NCI-H146 treated with DMSO at 0.1 percent for 48 hours (cell line): ENCODE data around the gene KRT24.
"Not testable (repeated sequence)": the region's sequence is repeated elsewhere in the genome, so short reads cannot be mapped to it uniquely, and the experiment has no call there.

Experiments used
- DNase-seq: peaks from one replicate; lab custom pipeline; 2025; ENCODE audit not compliant: unreplicated experiment; lab: John Stamatoyannopoulos, UW

Gene KRT24

DNA sequence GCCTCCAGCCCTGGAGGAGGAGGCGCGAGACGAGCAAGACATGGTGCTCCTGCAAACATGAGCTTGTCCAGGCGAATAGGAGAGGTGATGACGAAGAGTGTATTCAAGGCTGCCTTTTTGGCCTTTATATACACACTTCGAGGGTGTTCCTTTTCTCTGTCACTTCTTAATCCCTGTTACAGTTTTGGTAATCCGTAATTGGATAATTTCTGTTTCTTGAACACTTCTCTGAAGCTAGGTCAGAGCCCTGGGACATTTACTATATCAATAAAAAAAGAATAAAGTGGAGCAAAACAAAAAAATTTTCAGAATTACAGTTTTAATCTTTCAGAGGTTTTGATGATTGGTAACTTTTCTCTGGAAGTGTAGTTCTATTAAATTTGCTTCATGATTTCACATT, at the start of gene KRT24:
TSS of gene KRT24 (minus strand) at position 101 of the 400 bp plus-strand sequence. CDS start at position 42, 59 bp downstream.
- no peak for DNase-seq

DNA sequence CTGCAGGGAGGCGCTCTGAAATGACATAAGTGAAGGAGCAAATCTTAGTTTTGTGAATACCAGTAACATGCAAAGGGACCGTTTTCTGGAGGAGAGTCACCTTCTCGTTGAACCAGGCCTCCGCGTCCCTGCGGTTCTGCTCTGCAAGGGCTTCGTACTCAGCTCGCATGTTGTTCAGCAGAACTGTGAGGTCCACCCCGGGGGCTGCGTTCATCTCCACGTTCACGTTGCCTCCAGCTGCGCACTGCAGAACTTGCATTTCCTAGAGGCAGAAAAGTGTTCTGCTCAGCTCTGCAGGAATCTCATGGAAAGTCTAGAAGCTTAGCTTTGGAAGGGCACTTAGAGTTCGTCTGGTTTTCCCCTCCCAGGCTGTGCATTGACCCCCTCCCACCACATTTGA, 47.5 kb upstream of the KRT24 start:
- DNase-seq, result no peak

DNA sequence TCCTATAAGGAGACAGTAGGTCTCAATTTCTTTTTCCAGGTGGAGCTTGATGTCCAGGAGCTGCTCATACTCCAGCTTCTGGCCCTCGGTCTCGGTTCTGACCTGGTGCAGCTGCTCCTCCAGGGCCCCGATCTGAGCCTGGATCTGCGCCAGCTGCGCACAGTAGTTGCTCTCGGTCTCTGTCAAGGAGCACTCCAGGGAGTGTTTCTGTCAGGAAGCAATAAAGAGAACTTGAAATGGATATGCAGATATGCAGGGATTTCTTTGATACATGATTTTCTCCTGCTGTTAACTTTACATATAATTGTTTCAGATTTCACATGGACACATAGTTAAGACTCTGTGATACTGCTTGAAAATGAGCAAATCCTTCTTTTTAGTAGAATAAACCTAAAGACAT, 46.8 kb upstream of the KRT24 start:
- DNase-seq, result no peak

DNA sequence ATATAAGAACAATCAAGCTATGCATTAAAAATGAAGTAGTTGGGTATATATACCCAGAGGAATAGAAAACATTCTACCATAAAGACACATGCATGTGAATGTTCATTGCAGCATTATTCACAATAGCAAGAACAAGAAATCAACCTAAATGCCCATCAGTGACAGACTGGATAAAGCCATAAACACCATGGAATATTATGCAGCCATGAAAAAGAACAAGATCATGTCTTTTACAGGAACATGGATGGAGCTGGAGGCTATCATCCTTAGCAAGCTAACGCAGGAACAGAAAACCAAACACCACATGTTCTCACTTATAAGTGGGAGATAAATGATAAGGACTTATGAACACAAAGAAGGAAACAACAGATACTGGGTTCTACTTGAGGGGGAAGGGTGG, 45.1 kb upstream of the KRT24 start:
- DNase-seq, result not testable (repeated sequence)

DNA sequence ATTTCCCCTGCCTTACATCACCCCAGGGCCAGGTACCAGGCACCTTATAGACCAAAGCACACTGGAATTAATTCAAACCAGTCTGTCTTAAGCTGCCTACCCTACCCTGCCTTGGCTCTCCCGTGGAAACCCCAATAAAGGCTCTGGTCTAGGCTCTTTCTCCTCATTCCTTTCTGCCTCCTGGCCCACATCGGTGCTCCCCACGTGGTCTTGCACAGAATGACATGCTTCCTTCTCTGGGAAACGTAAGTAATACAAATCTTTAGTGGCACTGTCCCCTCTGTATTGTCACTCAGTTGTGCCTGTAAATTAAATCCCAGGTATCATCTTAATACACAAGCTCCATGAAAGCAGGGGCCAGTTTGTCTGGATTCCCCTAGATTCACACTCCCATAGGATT, 35.0 kb upstream of the KRT24 start:
- no peak for DNase-seq

DNA sequence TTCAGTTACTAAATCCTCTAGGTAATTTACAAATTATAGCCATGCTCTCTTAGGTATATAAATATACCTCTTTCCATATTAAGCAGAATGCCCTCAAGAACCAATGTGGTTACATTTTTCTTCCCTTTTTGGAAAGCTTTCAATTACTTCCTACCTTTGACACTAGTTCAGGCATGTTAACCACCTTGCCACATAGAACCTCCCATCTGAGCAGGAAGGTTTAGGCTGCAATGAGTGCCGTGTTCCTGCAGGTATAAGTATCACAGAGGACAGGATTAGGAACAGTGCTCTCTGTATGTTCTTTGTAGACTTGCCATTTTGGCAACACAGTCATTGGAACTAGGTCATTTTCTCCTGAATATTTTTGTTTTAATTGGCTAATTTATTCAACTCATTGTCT, 31.5 kb upstream of the KRT24 start:
- no peak for DNase-seq

DNA sequence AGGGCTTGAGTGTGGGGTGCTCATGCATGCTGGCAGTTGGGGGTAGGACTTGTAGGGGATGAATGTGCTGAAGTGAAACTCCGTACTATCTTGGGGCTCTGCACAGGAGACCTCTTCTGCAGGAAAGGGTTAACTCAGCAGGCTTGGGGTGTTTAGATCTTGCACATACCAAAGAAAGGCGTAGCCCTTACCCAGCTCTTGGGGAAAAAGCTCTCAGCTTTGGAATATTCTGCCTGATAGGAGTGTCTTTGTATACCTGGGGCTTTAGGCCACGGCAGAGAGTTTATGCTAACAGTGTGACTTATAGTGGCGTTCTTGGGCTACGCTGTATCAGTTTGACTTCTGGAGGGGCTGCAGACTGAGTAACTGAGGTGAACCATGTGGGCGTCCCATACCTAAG, 30.5 kb upstream of the KRT24 start:
- DNase-seq, result no peak

DNA sequence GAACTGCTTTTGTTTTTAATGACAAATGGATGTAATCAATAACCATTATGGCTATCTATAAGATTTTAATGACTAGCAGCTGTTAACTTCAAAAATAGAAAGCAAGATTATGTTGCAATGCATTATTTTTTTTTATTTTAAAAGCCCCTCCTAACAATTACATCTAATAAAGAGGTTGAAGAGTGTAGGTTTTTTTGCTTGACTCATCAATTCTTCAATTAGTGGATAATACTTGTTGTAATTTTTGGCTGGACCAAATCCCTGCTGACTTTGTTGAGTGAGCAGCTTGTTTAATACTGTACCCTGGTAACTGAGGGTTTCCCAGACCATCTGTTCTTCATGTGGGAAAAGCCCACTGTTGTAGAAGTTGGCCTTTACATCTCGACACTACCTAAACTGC, 27.4 kb upstream of the KRT24 start:
- no peak for DNase-seq

DNA sequence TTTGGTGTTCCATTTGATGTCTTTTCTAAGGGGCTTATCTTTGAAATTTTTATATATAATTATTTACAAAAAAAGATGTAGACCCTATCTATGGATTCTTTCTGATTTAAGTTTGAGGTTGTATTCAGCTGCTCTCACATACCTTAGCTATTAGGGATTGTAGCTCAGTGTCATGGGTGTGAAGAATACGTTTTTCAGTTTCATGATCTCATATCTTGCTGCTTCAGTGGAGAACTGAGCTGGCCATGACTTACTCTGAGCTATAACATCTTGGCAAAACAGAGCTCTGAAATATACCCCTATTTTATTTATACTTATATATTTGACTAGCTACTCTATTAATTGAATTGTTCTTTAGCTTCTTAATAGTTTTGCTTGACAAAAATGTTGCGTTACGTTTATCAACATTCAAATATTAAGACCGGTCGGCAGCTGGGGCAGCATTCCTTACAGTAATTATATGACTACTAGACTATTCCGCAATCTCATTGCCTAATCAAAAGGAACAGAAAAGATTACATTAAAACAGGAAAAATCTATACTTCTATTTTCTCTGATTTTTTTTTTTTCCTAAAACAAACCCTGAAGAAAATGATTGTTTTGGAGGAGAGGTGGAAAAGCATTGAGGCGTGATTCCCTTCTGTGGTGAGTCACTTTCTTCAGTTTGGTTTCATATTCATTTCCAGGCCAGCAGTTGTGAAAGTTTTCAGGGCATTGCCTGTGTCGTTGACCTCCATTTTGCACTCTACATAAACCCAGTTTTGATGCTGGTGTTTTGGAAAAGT, 24.1 kb upstream of the KRT24 start:
- no peak for DNase-seq

DNA sequence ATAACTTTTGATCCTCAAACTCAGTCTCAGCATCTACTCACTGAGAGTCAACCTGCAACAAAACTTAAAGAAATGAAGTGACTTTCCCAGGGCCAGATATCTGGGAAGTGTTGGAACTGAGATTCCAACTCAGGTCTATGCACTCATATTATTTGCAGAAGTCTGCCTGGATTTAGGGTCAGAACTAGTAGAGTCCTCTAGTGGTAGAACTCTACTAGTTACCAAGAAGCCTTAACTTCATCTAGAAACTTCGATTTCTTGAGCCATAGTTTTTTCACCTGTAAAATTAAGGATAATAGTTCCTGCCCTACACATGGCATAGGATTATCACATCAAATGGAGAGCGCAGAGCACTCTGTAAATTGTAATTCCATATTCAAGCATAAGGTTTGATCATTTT, 23.4 kb upstream of the KRT24 start:
- no peak for DNase-seq

DNA sequence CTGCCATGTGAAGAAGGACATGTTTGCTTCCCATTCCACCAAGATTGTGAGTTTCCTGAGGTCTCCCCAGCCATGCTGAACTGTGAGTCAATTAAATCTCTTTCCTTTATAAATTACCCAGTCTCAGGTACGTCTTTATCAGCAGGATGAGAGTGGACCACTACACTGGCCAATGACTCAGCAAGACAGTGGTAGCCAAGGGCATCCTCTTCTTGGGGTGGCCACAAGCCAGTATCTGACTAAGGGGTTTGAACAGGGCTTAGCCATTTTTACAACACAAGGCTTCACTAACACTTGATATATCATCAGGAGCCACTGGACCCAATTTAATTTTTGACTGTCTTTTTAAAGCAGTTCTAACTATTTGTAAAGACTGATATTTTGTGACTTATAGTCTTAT, 21.1 kb upstream of the KRT24 start:
- no peak for DNase-seq

DNA sequence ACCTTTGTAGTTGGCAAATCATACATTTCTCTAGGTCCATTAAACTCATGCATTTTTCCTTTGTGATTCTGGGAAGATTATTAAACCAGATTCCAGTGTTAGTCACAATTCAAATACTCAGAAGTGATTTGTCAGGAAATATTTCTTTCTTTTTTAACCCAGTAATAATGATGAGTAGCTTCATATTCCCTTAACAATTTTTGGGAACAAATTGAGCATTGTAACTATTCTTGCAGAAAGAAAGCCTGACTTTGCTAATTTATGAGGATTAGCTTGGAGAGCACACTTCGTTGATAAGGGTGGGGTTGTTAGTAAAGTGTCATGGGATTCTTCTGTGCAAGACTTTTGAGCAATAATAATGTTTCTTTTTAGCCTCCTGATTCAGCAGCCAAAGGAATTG, 18.7 kb upstream of the KRT24 start:
- no peak for DNase-seq

DNA sequence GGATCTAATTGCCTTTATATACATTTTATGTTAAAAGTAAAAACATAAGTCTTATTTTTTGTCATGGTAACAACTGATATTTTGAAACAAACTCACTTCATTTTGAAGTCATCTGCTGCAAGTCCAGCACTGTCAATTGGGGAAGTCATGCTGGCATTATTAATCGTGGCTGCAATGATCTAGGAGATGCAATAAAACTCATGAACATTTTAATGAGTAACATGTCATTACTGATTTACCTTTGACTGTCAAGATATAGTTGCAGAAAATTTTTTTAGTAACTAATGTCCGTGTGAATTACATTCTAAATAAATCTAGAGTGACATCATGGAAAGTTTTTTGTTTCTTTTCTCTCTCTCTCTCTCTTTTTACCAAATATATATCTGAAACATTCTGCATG, 17.3 kb upstream of the KRT24 start:
- no peak for DNase-seq

DNA sequence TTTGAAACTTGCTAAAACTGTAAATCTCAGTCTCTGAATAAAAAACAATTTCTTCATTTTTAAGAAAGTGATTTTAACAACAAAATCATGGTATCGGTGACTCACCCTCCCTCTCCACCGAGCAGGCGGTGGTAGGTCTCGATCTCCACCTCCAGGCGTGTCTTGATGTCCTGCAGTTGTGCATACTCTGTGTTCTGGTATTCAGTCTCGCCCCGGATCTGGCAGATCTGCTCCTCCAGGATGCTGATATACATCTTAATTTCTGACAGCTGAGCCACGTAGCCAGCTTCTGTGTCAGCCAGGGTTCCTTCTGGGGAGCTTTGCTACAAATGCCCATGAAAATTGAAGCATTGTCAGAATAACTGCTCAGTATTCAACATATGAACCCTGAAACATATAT, 15.4 kb upstream of the KRT24 start:
- no peak for DNase-seq

DNA sequence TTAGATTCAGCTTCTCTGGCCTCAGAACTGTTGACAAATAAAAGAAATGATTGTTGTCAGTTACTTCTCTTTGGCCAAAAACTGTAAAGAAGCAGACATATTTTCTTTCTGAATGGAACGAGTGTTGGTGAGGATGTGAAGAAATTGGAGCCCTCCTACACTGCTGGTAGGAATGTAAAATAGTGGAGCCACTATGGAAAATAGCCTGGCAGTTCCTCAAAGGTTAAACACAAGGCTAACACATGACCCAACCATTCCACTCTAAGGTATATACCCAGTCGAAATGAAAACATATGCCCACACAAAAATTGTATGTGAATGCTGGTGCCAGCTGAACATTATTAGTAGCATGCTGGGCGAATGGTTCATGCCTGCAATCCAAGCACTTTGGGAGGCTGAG, 14.2 kb upstream of the KRT24 start:
- no peak for DNase-seq

DNA sequence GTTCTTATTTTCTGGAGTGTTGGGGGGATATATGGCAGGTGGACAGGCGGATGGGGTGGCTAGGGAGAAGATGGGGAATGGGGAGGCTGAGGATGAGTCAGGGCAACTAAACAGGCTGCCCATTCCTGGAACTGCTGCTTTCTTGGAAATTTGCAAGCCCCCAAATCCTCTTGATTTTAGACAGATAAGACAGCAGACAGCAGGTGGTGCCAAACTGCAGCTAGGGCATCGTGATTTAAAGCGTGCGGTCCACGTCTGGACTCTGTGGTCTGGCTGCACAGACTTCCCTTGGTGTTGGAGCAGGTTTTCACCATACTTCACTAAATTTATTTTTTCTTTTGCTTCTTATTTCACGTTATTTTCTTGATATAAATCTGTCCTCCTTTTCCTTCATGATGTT, 10.9 kb upstream of the KRT24 start:
- no peak for DNase-seq

DNA sequence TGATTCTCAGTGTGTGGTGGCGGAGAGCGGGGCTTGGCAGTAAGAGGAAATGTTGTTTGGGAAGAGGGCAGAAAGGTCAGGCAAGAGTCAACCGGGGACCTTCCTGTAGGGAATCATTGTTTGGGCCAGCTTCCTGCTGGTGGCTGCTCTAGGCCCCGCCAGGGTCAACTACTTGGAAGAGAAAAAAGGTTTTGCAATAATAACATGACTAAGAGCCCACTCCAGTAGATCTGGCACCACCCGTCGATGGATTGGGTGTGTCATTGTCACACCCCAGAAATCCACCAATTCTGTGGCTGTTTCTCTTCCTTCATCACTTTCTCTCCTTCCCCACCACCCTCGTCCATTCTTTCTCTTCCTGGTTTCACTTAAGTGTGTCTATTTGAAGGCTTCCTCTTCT, 4.2 kb upstream of the KRT24 start:
- DNase-seq, result no peak

DNA sequence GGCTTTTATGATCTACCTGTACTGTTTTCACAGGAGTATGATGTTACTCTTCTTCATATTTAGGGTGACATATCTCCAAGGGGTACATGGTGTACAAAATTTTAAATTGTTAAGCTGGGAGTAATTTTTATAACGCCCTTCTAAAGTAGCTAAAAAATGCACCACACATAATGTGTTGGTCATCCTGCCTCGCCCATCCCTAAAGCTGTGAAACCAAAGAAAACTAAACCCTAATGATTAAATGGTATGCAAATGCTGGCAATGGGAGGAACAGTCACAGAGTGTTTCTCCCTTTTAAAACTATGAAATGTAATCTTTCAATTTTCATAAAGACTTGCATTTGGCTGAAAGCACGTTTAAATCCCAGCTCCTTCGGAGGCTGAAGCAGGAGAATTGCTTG, 2.0 kb upstream of the KRT24 start:
- DNase-seq, result no peak

DNA sequence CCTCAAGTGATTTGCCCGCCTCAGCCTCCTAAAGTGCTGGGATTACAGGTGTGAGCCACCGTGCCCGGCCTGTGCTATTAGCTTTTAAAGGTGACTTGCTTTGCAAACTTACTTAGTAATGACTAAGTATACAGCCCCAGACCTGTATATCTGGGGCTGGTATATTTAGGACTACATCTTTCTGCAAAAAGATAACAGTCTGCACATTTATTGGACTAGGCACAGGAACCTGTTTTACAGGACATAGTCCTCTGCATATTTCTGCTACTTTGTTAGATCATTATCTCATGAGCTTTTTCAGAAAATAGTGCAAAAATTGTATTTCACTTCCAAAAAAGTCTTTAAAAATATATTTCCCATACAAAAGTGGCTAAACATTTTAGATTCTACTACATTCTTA, 1.3 kb downstream of the KRT24 start:
- no peak for DNase-seq

DNA sequence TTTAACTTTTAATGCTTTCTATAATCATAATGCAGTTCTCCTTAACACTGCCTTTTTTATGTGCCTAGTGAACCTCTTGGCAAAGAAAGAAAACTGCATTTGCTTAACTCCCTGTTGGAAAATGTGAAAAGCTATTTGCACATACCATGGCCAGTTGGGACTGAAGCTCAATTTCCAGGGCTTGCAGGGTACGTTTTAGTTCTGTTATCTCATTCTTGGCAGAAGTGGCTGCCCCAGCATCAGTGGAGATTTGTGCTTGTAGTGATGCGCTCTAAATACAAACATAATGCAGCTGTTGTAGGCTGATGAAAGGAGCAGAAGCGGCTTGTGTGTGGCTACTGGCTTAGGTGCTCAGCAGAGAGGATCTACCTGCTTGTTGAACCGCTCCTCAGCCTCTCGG, 3.7 kb downstream of the KRT24 start:
- no peak for DNase-seq

DNA sequence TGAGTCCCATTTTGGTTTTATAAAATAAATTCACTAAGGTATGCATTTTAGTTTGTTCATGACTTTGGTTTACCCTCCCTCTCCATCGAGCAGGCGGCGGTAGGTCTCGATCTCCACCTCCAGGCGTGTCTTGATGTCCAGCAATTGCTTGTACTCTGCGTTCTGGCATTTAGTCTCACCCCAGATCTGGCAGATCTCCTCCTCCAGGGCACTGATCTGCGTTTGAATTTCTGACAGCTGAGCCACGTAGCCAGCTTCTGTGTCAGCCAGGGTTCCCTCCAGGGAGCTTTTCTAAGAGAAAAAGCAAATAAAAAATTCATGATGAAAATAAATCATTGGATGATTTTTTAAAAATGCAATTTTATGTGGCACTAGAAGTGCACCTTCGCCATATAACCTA, 4.2 kb downstream of the KRT24 start:
- DNase-seq, result no peak

DNA sequence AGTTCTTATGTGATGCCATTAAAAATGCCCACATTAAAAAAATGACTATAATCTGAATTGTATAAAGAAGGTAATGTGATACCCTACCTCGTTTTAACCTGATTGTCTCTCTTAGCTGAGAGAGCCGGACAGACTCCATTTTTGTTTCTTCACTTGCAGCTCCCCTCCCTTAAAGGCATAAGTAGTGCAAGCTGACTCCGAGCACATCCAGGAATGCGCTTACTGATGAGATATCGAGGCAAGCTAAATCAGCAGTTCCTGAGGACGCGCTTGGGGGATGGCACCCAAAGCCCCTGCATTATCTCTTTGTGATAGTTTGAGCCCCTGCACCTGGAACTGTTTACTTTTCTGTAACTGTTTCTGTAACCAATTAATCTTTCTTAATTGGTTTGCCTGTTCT, 6.3 kb downstream of the KRT24 start:
- peak; percentile 37 for DNase-seq

DNA sequence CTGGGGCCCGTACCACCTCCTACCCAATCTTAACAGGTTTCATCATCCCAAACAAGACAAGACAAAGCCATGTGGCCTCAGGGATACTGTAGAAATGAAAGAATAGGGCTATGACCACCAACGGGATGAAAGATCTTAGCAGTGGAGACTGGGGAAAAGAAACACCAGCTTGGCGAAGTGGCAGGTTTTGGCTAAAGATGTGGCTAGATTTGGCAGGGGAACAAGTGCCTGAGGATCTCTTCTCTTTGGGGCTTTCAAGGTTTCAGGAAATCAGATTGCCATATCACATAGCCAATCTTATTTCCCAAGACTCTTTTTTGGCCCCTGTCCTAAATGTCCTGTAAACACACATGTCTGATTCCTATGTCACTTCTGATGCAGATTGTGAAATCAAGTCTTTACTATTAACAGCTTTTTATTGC, 6.9 kb downstream of the KRT24 start:
- DNase-seq, result no peak
